ENCODE measurements around the gene FAM177B. TPM values are rescaled to one million over a fixed set of nuclear protein-coding genes. Genes with fewer than 3 reads are reported as not detected.
"Not testable (repeated sequence)": the region's sequence is repeated elsewhere in the genome, so short reads cannot be mapped to it uniquely, and the experiment has no call there.

Gene FAM177B
- total RNA-seq, 1 experiment from 2014 or later, result not detected

DNA sequence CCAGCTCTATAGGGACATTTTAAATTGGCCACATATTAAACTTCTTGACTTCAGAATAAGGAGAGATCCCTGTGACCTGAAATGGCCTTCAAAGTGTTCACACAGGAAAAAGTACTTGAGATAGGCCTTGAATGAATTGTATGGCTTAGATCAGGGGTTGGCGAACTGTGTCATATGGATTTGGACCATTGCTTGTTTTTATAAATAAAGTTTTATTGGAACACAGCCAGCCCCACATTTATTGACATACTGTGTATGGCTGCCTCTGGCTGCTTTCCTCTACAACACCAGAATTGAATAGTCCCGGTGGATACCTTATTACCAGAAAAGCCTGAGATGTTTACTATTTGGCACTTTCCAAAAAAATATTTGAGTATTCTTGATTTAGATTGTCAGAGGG is 20.6 kb upstream of the FAM177B start:
- no peaks in the 10 kb centered on the region for H3K4me1 ChIP-seq (replicated peaks)
- no peaks in the 10 kb centered on the region for H3K27me3 ChIP-seq (replicated peaks)
- peaks cover 64% of the 10 kb centered on the region for H3K36me3 ChIP-seq
- H3K9me3 ChIP-seq (replicated peaks), result no peaks in the 10 kb centered on the region
- no peak overlapping the region for H3K4me3 ChIP-seq
- DNase-seq (ENCODE audit: low read depth in 1 of 2, low spot score in 2 of 2), result no peak
- H3K27ac ChIP-seq, result no peak overlapping the region

DNA sequence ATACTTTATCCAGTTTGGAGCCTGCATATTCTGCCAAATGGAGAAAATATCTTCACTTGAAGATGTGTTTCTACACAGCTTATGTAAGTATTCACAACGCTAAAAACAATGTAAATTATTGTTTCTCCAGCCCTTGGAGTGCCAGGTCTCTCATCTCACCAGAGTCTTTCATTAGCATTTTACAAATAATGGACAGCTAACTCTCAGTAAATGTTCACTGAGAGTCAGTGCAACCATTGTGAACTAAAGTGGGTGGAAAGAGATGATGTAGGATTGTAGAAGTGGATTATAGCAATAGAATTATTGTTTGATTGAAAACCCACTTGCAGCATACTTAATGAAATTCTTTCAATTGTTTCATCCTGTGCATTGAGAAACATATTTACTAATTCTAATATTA is 8.3 kb upstream of the FAM177B start:
- DNase-seq (ENCODE audit: low read depth in 1 of 2, low spot score in 2 of 2), result no peak
- no peak overlapping the region for H3K4me3 ChIP-seq
- peaks cover 83% of the 10 kb centered on the region for H3K36me3 ChIP-seq
- no peak overlapping the region for H3K27ac ChIP-seq
- no peaks in the 10 kb centered on the region for H3K27me3 ChIP-seq (replicated peaks)
- H3K4me1 ChIP-seq (replicated peaks), result no peaks in the 10 kb centered on the region
- H3K9me3 ChIP-seq (replicated peaks), result no peaks in the 10 kb centered on the region

DNA sequence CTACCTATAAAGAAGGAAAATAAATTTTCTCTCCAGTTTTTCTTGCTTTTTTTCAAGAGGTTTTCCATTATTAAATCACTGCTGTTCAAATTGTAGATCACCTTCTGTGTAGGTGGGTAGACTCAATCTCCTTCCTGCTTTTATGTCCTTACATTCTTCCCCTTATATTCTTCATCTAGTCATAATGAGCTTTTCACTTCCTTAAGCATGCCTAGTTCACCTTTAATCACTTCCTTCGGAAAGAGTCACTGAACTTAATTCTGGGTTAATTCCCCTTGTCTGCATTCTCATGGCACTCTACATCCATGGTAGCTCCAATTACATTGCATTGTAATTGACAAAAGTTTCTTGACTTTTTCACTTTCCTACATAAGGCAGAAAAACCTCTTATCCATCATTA is 6.1 kb upstream of the FAM177B start:
- Histone ChIP-seq H3K4me1 (replicated peaks) (no peaks in the 10 kb centered on the region), H3K27ac (no peak overlapping the region), H3K4me3 (no peak overlapping the region), H3K36me3 (peaks cover 87% of the 10 kb centered on the region), H3K9me3 (replicated peaks) (no peaks in the 10 kb centered on the region), H3K27me3 (replicated peaks) (no peaks in the 10 kb centered on the region)
- no peak for DNase-seq (ENCODE audit: low read depth in 1 of 2, low spot score in 2 of 2)

DNA sequence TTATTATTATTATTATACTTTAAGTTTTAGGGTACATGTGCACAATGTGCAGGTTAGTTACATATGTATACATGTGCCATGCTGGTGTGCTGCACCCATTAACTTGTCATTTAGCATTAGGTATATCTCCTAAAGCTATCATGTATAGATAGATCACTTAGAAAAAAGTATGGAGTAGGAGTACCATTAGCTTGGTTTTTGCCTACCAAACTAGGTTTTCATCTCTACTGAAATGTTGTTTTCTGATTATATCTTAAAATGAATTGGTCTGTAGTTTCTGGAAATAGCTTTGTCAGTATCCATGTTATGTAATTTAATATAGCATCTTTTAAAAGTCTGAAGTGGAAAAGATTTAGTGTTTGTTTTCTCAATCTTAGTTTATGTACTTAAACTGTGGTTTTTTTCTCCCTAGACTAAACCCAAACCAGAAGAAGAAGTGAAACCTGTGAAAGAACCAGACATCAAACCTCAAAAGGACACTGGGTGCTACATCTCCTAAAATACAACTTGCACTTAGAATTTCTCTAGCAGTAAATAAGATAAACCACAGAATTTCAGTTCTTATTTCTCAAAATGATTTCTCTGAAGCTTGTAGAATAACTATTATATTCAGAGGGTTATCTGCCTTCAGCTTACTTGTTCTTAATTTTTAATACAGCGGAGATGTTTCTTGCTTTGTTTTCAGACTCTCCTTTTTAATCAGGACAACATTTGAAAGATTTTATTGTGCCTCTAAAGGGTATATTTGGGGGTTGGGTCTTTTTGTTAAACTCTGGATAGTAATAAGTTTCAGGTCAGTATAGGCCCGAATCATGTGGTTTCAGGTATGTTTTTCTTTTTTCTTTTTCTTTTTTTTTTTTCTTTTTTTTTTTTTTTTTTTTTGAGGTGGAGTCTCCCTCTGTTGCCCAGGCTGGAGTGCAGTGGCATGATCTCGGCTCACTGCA is 4.5 kb upstream of the FAM177B start:
- Histone ChIP-seq H3K9me3 (replicated peaks) (no peaks in the 10 kb centered on the region), H3K4me1 (replicated peaks) (no peaks in the 10 kb centered on the region), H3K36me3 (peaks cover 74% of the 10 kb centered on the region), H3K27ac (no peak overlapping the region), H3K27me3 (replicated peaks) (no peaks in the 10 kb centered on the region), H3K4me3 (no peak overlapping the region)
- DNase-seq (ENCODE audit: low read depth in 1 of 2, low spot score in 2 of 2), result no peak

DNA sequence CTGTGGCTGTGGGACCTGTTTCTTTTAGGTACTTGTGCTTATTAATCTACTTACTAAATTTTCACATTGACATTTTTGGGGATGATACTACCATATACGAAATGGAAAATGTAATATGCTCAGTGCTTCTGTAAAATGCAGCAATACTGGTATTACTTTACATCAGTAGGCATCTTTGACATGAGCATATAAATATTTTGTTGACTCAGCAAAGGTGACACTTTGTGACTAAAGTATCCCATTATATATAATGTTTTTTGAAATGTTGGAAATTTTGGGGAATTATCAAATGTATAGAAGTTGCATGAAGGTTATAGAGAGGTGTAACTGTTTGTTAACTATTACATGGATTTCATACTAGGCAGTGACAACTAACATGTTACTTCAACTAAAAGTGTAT is 2.3 kb upstream of the FAM177B start:
- H3K36me3 ChIP-seq, result peaks cover 52% of the 10 kb centered on the region
- no peak for DNase-seq (ENCODE audit: low read depth in 1 of 2, low spot score in 2 of 2)
- no peak overlapping the region for H3K4me3 ChIP-seq
- no peaks in the 10 kb centered on the region for H3K9me3 ChIP-seq (replicated peaks)
- no peaks in the 10 kb centered on the region for H3K27me3 ChIP-seq (replicated peaks)
- H3K4me1 ChIP-seq (replicated peaks), result no peaks in the 10 kb centered on the region
- H3K27ac ChIP-seq, result no peak overlapping the region

DNA sequence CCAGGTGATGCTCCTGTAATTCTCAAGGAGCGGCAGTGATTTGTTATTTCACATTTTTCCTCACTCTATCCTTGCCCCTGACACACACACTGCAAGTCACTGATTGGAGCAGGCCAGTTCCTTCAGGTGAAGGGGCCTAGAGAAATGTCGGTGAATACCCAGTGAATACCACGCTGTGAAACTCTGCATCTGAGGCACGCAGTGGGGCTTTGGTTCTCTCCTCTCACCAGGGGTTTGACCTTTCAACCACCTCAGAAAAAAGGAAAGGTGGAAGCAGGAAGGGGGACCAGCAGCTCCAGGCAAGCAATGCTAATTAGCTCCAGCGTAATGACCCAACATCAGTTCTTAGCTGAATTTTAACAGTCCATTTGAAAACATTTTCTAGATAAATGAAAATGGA is 532 bp upstream of the FAM177B start:
- Histone ChIP-seq H3K36me3 (peaks cover 39% of the 10 kb centered on the region), H3K4me3 (no peak overlapping the region), H3K9me3 (replicated peaks) (no peaks in the 10 kb centered on the region), H3K27me3 (replicated peaks) (no peaks in the 10 kb centered on the region), H3K27ac (no peak overlapping the region), H3K4me1 (replicated peaks) (no peaks in the 10 kb centered on the region)
- no peak for DNase-seq (ENCODE audit: low read depth in 1 of 2, low spot score in 2 of 2)

DNA sequence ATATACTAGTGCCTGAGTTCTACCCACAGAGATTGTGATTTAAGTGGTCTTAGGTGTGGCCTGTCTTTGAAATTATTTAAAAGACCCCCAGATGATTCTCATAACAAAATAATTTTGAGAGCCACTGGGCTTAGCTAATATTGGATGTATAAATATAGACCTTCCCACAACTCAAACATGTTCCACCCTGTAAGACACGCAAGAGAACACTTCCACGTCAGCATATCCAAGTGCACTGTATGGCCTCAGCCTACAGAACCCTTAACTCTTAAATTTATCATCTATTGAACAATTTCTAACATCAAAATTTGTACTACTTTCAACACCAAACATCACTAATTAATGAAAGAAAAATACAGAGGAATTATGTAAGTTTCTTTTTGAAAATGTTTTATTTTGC is 2.5 kb downstream of the FAM177B start:
- DNase-seq (ENCODE audit: low read depth in 1 of 2, low spot score in 2 of 2), result no peak
- H3K27me3 ChIP-seq (replicated peaks), result no peaks in the 10 kb centered on the region
- H3K27ac ChIP-seq, result no peak overlapping the region
- H3K4me1 ChIP-seq (replicated peaks), result no peaks in the 10 kb centered on the region
- no peaks in the 10 kb centered on the region for H3K9me3 ChIP-seq (replicated peaks)
- H3K36me3 ChIP-seq, result peaks cover 11% of the 10 kb centered on the region
- no peak overlapping the region for H3K4me3 ChIP-seq

DNA sequence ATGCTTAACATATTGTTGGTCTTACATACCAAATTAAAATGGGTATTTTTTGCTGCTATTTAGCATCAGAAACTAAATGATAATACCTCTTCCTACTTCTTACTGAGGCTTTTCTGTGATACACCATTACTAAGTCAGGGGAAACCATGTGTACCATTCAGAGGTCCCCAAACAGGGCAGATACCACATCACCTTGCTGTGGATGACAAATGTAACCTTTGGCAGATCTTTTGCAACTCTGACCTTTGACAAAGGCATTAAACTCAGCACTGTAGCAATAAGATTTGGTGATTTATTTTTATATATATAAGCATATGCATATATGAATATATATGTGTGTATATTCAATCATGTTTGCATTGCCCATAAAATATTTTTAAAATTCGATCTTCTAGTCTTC is 2.9 kb downstream of the FAM177B start:
- Histone ChIP-seq H3K9me3 (replicated peaks) (no peaks in the 10 kb centered on the region), H3K4me1 (replicated peaks) (no peaks in the 10 kb centered on the region), H3K4me3 (no peak overlapping the region), H3K36me3 (peaks cover 6% of the 10 kb centered on the region; the same call in 1 of the 2 replicates), H3K27me3 (replicated peaks) (no peaks in the 10 kb centered on the region), H3K27ac (no peak overlapping the region)
- DNase-seq (ENCODE audit: low read depth in 1 of 2, low spot score in 2 of 2), result no peak

DNA sequence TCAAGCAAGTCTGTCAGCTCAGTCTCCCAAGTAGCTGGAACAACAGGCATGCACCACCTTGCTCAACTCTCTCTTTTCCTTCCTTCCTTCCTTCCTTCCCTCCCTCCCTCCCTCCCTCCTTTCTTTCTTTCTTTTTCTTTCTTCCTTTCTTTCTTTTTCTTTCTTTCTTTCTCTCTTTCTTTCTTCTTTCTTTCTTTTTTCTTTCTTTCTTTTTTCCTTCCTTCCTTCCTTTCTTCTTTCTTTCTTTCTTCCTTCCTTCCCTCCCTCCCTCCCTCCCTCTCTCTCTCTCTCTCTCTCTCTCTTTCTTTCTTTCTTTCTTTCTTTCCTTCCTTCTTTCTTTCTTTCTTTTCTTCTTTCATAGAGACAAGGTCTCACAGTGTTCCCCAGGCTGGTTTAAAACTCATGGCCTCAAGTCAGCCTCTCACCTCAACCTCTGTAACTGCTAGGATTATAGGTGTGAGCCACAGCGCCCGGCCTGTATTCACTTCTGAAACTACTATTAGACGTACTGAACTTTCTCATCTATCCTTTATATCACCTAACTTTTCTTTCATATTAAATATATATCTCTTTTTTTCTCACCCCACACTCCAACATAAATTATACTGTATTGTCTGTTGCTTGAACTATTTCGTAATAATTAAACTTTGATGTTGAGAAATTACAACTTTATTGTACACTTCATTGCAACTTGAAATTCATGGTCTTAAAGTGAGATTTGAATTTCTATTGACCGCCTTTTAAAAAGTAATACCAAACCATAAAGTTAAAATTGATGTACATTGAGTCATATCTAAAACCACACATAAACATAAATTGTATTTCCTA is 4.8 kb downstream of the FAM177B start:
- not testable (repeated sequence) for H3K4me3 ChIP-seq; DNase-seq (ENCODE audit: low read depth in 1 of 2, low spot score in 2 of 2); H3K9me3 ChIP-seq (replicated peaks); H3K36me3 ChIP-seq; H3K4me1 ChIP-seq (replicated peaks); H3K27me3 ChIP-seq (replicated peaks); H3K27ac ChIP-seq

DNA sequence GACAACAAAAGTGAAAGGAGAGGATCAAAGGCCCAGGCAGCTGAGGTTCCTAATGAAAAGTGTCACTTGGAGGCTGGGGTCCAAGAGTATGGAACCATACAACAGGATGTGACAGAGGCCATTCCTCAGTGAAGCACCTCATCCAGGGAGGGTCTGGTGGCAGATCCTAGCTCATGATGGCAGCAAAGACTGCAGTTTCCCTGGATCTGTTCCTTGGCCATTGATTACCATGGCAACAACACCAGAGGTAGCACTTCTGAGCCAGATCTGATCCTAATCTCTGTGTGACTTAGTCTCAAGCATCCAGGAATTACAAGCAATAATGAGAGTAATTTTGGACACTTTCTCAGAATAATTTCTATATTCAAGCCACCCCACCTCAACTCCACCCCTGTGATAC is 12.9 kb downstream of the FAM177B start:
- H3K4me3 ChIP-seq, result no peak overlapping the region
- peaks cover 15% of the 10 kb centered on the region for H3K4me1 ChIP-seq (replicated peaks)
- no peaks in the 10 kb centered on the region for H3K36me3 ChIP-seq
- DNase-seq (ENCODE audit: low read depth in 1 of 2, low spot score in 2 of 2), result no peak
- no peaks in the 10 kb centered on the region for H3K9me3 ChIP-seq (replicated peaks)
- H3K27ac ChIP-seq, result no peak overlapping the region
- no peaks in the 10 kb centered on the region for H3K27me3 ChIP-seq (replicated peaks)

DNA sequence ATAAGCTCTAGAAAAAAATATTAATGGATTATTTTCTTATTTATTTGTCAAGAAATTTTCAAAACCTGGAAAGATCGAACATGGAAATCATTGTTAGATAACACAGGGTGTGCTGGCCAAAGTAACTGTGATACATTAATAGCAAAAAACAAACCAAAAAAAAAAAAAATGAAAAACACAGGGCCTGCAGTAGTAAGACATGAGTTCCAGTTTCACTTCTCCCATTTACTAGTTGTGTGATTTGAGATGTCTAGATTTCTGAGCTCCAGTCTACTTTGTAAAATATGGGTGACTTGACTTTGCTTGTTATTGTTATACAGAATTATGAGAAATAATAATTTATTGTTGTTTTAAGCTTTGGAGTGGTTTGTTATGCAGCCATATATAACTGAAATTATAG is 13.6 kb downstream of the FAM177B start:
- Histone ChIP-seq H3K9me3 (replicated peaks) (no peaks in the 10 kb centered on the region), H3K27ac (no peak overlapping the region), H3K27me3 (replicated peaks) (no peaks in the 10 kb centered on the region), H3K4me3 (no peak overlapping the region), H3K4me1 (replicated peaks) (peaks cover 23% of the 10 kb centered on the region), H3K36me3 (no peaks in the 10 kb centered on the region)
- DNase-seq (ENCODE audit: low read depth in 1 of 2, low spot score in 2 of 2), result no peak

DNA sequence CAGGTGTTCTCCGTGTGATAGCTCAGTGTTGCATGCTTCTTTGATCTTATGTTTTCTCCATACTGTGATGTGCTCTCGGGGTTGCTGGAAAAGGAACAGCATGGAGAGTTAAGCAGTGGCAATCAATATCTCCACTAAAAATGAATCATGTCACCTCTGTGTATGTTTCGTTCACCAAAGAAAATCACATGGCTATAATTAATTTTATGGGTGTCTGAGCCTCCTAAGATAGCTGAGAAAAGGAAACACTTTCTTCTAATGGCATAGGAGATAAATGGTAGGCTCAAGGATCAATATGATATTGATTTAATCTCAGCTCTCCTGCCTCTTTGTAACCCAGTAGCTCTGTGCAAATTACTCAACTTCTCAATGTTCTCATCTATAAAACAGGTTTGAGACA is 14.3 kb downstream of the FAM177B start:
- Histone ChIP-seq H3K4me3 (no peak overlapping the region), H3K9me3 (replicated peaks) (no peaks in the 10 kb centered on the region), H3K4me1 (replicated peaks) (peaks cover 23% of the 10 kb centered on the region), H3K27me3 (replicated peaks) (no peaks in the 10 kb centered on the region), H3K27ac (no peak overlapping the region), H3K36me3 (no peaks in the 10 kb centered on the region)
- no peak for DNase-seq (ENCODE audit: low read depth in 1 of 2, low spot score in 2 of 2)

DNA sequence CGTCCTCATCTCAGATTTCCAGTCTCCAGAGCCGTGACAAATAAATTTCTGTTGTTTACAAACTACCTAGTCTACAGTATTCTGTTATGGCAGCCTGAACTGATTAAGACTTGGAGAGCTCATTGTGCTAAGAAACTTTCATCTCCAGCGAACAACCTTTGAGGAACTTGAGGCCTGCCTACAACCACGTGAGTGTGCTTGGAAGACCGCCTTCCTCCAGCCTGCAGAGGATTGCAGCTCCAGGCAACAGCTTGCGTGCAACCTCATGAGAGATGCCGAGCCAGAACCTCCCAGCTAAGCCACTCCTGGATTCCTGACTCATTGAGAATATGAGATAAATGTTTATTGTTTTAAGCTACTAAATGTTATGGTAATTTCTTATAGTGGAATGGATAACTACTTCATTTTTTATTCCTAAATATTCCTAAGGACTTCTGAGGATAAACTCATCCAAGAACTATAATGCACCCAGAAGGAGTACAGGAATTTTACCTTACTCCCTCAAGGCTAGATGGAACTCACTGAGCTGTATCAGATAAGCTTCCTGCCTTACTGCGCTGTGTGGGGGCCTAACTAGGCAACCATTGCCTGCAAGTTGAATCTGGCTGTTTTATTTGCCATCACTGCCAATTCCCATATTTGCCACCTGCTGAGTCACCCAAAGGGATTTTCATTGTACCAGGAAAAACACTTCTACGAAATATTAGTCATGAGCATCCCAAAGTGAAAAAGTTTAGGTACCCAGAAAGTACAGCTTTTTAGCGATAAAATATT is 17.6 kb downstream of the FAM177B start:
- H3K9me3 ChIP-seq (replicated peaks), result no peaks in the 10 kb centered on the region
- peak; percentile 90 to 92 for DNase-seq (ENCODE audit: low read depth in 1 of 2, low spot score in 2 of 2)
- H3K27ac ChIP-seq, result peak overlapping the region; percentile 57
- H3K4me1 ChIP-seq (replicated peaks), result peaks cover 23% of the 10 kb centered on the region
- H3K27me3 ChIP-seq (replicated peaks), result no peaks in the 10 kb centered on the region
- H3K36me3 ChIP-seq, result no peaks in the 10 kb centered on the region
- no peak overlapping the region for H3K4me3 ChIP-seq
